A549 (cell line): ENCODE measurements around the gene LDLRAD4. TPM values are rescaled to one million over a fixed set of nuclear protein-coding genes. Genes with fewer than 3 reads are reported as not detected.

Experiments used
- ATAC-seq, 2 experiments: fragments of 200-7000 bp in 1 of 2; fragments of >200 bp in 1 of 2; cut with Nextera tagmentation in 1 of 2; cut with Tn5 transposase in 1 of 2; 3 replicates each; pipeline versions ENCODE4 v1.8.0 to v1.9.1; 2018 to 2020; ENCODE audit warnings: mild to moderate bottlenecking in 1 of 2, moderate library complexity in 1 of 2
- CTCF ChIA-PET: fragments of 300-600 bp; sonication (Branson Sonifier 250); formaldehyde crosslinking; extraction: SDS; loops from one replicate; lab custom pipeline; 2021; ENCODE audit warnings: antibody characterized with exemption, inconsistent platforms; lab: Yijun Ruan, JAX
- POLR2A ChIA-PET: fragments of 350-600 bp; formaldehyde crosslinking; extraction: SDS; loops from one replicate; lab custom pipeline; 2021; ENCODE audit warnings: antibody characterized with exemption, inconsistent platforms; lab: Yijun Ruan, JAX
- DNase-seq, 2 experiments: peaks; one replicate each; pipeline versions ENCODE4 v3.0.0 to v3.0.0-alpha.2; 2011 to 2016; ENCODE audit warnings: low read depth in 1 of 2, low spot score in 1 of 2
- FAIRE-seq: peaks from 2 replicates; lab custom pipeline; 2011; peaks lifted over from hg19 to GRCh38; lab: Jason Lieb, UNC
- H3K27ac ChIP-seq, 2 experiments: fragments of >200 bp; sonication (Bioruptor Twin); formaldehyde crosslinking; 3 replicates each; pipeline ENCODE4 v1.5.1; 2016 to 2017
- H3K4me1 ChIP-seq: fragments of >200 bp; sonication (Bioruptor Twin); formaldehyde crosslinking; 3 replicates; pipeline ENCODE4 v1.6.1; 2016
- H3K4me2 ChIP-seq: fragments of >200 bp; sonication (Bioruptor Twin); formaldehyde crosslinking; 3 replicates; pipeline ENCODE4 v1.6.1; 2016
- H3K4me3 ChIP-seq: fragments of >200 bp; sonication (Bioruptor Twin); formaldehyde crosslinking; 3 replicates; pipeline ENCODE4 v1.5.1; 2016
- H3K9me3 ChIP-seq: fragments of >200 bp; sonication (Bioruptor Twin); formaldehyde crosslinking; 3 replicates; pipeline ENCODE4 v1.6.1; 2016
- BHLHE40 ChIP-seq: IDR thresholded peaks from 2 replicates; pipeline ENCODE4 v1.6.1; 2012; ENCODE audit warnings: low read depth, low read length, inconsistent platforms
- CBX8 ChIP-seq: fragments of 200-600 bp; sonication (generic); IDR thresholded peaks from 2 replicates; pipeline ENCODE4 v1.6.1; 2016
- EHF ChIP-seq: fragments of 250-450 bp; sonication (Bioruptor Pico); IDR thresholded peaks from 2 replicates; pipeline ENCODE4 v1.5.0; 2020; ENCODE audit warnings: mild to moderate bottlenecking
- EP300 ChIP-seq, 2 experiments: fragments of >200 bp; sonication (Bioruptor Twin); formaldehyde crosslinking; IDR thresholded peaks; 2 replicates in 1 of 2; 3 replicates in 1 of 2; pipeline ENCODE4 v1.6.1; 2016 to 2017
- FOSB ChIP-seq: fragments of 250-450 bp; sonication (Bioruptor Pico); IDR thresholded peaks from 2 replicates; pipeline ENCODE4 v1.5.0; 2020; ENCODE audit warnings: mild to moderate bottlenecking, moderate library complexity
- FOSL2 ChIP-seq, 2 experiments: fragments of 450-650 bp in 1 of 2; fragments of >200 bp in 1 of 2; sonication (Bioruptor Twin) in 1 of 2; formaldehyde crosslinking; IDR thresholded peaks; 2 replicates each; pipeline versions ENCODE4 v1.5.0 to v1.6.1; 2016 to 2020; ENCODE audit warnings: mild to moderate bottlenecking in 1 of 2, moderate library complexity in 1 of 2
- HDAC2 ChIP-seq: fragments of 200-600 bp; sonication (generic); IDR thresholded peaks from 2 replicates; pipeline ENCODE4 v1.6.1; 2016
- HEYL ChIP-seq: fragments of 250-450 bp; sonication (Bioruptor Pico); IDR thresholded peaks from 2 replicates; pipeline ENCODE4 v1.8.0; 2021; ENCODE audit warnings: mild to moderate bottlenecking, moderate library complexity
- HOXB5 ChIP-seq: fragments of 250-450 bp; sonication (Bioruptor Pico); IDR thresholded peaks from 2 replicates; pipeline ENCODE4 v1.5.0; 2020; ENCODE audit warnings: mild to moderate bottlenecking, moderate library complexity
- JUNB ChIP-seq: fragments of >200 bp; sonication (Bioruptor Twin); formaldehyde crosslinking; IDR thresholded peaks from 2 replicates; pipeline ENCODE4 v1.6.1; 2016
- KDM5A ChIP-seq: fragments of 200-600 bp; sonication (generic); IDR thresholded peaks from 2 replicates; pipeline ENCODE4 v1.6.1; 2016; ENCODE audit warnings: antibody characterized with exemption, mild to moderate bottlenecking
- MAX ChIP-seq: IDR thresholded peaks from 2 replicates; pipeline ENCODE4 v1.6.1; 2012
- MAZ ChIP-seq: fragments of 150-350 bp; IDR thresholded peaks from 2 replicates; pipeline ENCODE4 v1.6.1; 2014; ENCODE audit warnings: antibody characterized with exemption, low read depth, low read length, borderline replicate concordance
- MYC ChIP-seq: IDR thresholded peaks from 2 replicates; pipeline ENCODE4 v1.6.1; 2012; ENCODE audit warnings: mild to moderate bottlenecking, inconsistent platforms, low read length, improper control_type of control experiment, borderline replicate concordance
- PBX3 ChIP-seq: IDR thresholded peaks from 2 replicates; pipeline ENCODE4 v1.6.1; 2012
- PHF8 ChIP-seq: fragments of 200-600 bp; sonication (generic); IDR thresholded peaks from 2 replicates; pipeline ENCODE4 v1.6.1; 2016; ENCODE audit warnings: low read depth, mild to moderate bottlenecking, antibody characterized with exemption, moderate library complexity, borderline replicate concordance
- POLR2AphosphoS2 ChIP-seq: conservative IDR thresholded peaks from 2 replicates; pipeline ENCODE4 v1.6.1; 2012; ENCODE audit warnings: low read length, improper control_type of control experiment, inconsistent platforms
- RCOR1 ChIP-seq: fragments of 150-350 bp; IDR thresholded peaks from 2 replicates; pipeline ENCODE4 v1.6.1; 2014; ENCODE audit warnings: antibody characterized with exemption, low read length, low read depth
- RFX5 ChIP-seq: fragments of 450-650 bp; IDR thresholded peaks from 2 replicates; pipeline ENCODE4 v1.7.1; 2014; ENCODE audit warnings: antibody characterized with exemption, mild to moderate bottlenecking, moderate library complexity
- SMC3 ChIP-seq: fragments of >200 bp; sonication (Bioruptor Twin); formaldehyde crosslinking; IDR thresholded peaks from 3 replicates; pipeline ENCODE4 v1.6.1; 2018; ENCODE audit warnings: inconsistent platforms
- TFCP2L1 ChIP-seq: fragments of 250-450 bp; sonication (Bioruptor Pico); IDR thresholded peaks from 2 replicates; pipeline ENCODE4 v1.5.0; 2021; ENCODE audit warnings: mild to moderate bottlenecking
- TP53 ChIP-seq: fragments of 250-450 bp; sonication (Bioruptor Pico); IDR thresholded peaks from 2 replicates; pipeline ENCODE4 v1.5.0; 2021; ENCODE audit warnings: mild to moderate bottlenecking, moderate library complexity
- WGBS: methylation state at CpG from one replicate; pipeline ENCODE4 v1.1.6; 2017; ENCODE audit errors: missing lambda C conversion rate; 5-methylcytosine and 5-hydroxymethylcytosine counted together
- polyA plus RNA-seq, 4 experiments: library from polyadenylated mRNA; depleted of rRNA in 3 of 4; stranded (reverse); fragments of >200 nt; fragmentation: RNase III in 1 of 4; extraction: RNeasy Plus Mini Kit Qiagen cat#74134 plus additional on column Dnase treatment in 1 of 4; gene quantifications; 2 replicates in 3 of 4; 3 replicates in 1 of 4; pipeline ENCODE4 v1.2.3, GENCODE V29; 2011 to 2017
- TF ChIP-seq, protein P1 (sequence below): fragments of 250-450 bp; sonication (Bioruptor Pico); IDR thresholded peaks from 2 replicates; pipeline ENCODE4 v1.5.0; 2020; ENCODE audit warnings: low read depth, mild to moderate bottlenecking, moderate library complexity

The LDLRAD4 gene
- polyA plus RNA-seq, 2 of the 4 experiments (the other 2 are of a cell fraction) = 5.2 to 7.6 TPM

DNA sequence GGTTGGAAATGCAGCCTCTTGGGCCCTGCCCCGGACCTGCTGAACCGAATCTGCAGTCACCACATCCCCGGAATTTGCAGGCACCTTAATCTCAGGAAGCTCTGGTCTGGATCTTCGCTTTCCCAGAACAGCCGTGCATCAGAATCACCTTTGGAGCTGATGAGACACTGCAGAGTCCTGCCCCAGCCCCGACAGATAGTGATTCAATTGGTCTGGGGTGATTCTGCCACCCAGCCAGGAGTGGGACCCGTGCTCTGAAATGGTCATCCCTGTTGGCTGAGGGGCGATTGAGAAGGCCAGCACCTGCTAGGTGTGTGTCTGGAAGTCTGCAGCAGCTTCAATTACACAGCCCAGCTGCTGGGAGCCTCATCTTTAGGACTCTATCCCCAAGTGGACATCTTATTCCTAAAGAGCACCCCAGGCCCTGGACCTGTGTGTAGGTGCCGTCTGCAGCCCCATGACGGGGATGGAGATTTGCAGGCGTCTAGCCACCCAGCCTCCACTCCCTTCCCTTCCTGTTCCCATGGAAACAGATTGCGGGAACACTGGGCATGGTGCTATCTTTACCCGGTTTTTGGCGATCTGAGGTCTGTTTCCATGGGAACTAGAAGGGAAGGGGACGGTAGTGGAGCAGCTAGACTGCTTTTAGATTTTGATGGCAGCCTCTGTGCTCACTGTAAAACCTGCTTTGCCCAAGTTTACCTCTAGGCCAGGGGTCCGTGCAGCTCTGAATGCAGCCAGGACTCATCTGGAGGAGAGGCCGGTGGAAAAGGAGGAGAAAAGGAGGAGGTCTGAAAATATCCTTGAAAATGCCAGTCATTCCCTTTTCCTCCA, 156.1 kb downstream of the LDLRAD4 start (continued):
- TF ChIP-seq PBX3 = no peak

DNA sequence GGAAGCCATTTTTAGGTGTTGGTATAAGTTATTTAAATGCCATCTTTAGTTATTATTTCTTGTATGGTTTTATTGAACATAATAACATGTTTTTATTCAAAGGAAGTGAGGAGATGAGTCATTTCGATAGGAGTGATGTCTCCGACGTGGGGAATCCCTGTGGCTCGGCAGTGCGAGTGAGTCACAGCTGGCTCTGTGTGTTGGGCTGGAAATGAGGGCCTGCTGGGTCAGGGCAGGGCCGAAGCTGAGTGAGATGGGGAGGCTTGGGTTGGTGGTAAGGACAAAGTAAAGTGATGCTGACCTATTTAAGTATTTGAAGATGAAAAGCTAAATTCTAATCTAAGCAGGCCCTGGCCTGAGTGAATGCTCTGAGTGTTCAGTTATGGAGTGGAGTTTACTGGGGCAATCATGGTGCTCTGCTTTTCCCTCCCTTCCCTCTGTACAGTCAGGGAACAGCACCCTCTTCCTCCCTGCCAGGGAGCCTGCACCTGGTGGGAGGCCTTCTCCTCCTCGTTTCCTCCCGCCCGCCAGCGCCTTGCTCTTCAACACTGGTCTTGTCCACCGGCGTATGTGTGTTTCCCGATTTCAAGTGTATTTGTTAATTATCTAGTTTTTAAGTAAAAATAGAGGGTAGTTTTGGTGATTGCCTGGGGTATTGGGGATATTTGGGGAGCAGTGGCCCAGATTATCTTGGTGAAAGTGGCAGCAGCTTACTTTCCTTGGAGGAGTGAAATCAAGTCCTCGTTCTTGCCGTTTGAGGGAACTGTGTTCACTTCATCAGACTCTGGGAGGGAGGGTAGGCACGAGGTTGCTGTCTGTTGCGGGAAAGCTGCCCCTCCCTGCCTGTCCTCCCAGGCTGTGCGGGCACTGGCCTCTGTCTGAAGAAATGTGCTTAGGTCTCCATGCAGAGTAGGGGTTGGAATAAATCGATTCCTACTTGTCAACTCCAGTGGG, 157.0 kb downstream of the LDLRAD4 start:
- Histone ChIP-seq H3K4me3 (no peak overlapping the region), H3K27ac (peak overlapping the region; percentile 46 to 85; a peak in 5 of 6 replicates)
- peak; percentile 94 to 96 for ATAC-seq
- FAIRE-seq = no peak
- CTCF ChIA-PET = interaction anchor here (0.8 to 1.2 kb wide), 2 partner anchors 14 to 20 kb away, joined by 3 read pairs; no protein-coding TSS in a partner anchor
- TF ChIP-seq FOSL2 (IDR thresholded peaks at IDR 0.05) (peak; percentile 51; the same call in 1 of the 2 replicates), FOSL2 (CRISPR knock-in tag; IDR thresholded peaks at IDR 0.05) (peak; percentile 85), JUNB (peak; percentile 35; the same call in 1 of the 2 replicates), CBX8 (no peak), RCOR1 (no peak), FOSB (CRISPR knock-in tag) (no peak), SMC3 (no peak), BHLHE40 (no peak), RFX5 (no peak), HEYL (CRISPR knock-in tag) (no peak), EP300 (IDR thresholded peaks at IDR 0.05) (no peak), MAX (peak; percentile 34; the same call in 1 of the 2 replicates)
- TF ChIP-seq, protein P1, sequence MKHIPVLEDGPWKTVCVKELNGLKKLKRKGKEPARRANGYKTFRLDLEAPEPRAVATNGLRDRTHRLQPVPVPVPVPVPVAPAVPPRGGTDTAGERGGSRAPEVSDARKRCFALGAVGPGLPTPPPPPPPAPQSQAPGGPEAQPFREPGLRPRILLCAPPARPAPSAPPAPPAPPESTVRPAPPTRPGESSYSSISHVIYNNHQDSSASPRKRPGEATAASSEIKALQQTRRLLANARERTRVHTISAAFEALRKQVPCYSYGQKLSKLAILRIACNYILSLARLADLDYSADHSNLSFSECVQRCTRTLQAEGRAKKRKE = no peak
- TF ChIP-seq, all 56 proteins: peak for 3
- peaks cover 15% of the 10 kb centered on the region for H3K4me1 ChIP-seq
- H3K9me3 ChIP-seq = no peaks in the 10 kb centered on the region
- peak; percentile 61 to 68 for DNase-seq
- H3K4me2 ChIP-seq = peak overlapping the region; percentile 61
- WGBS = 64% methylated on average over 19 of the region's 19 CpGs
- POLR2A ChIA-PET = interaction anchor here (1.0 kb wide), 1 partner anchor 10 kb away, joined by 3 read pairs; no protein-coding TSS in a partner anchor

GRCh38 chr18:13376298-13376840, 157.8 kb downstream of the LDLRAD4 start:
- no peaks in the 10 kb centered on the region for H3K9me3 ChIP-seq
- TF ChIP-seq HDAC2 (no peak), EHF (no peak), POLR2AphosphoS2 (no peak), MYC (no peak), PHF8 (no peak), TFCP2L1 (CRISPR knock-in tag) (no peak), MAZ (no peak), HOXB5 (CRISPR knock-in tag) (no peak), TP53 (CRISPR knock-in tag) (no peak), KDM5A (no peak)
- TF ChIP-seq, protein P1 = no peak
- ChIA-PET CTCF (interaction anchor here (1.1 to 1.2 kb wide), 2 partner anchors 14 to 22 kb away, joined by 3 read pairs; no protein-coding TSS in a partner anchor), POLR2A (no interaction called here)
- DNase-seq = no peak
- FAIRE-seq = no peak
- WGBS = 86% methylated on average over 13 of the region's 23 CpGs
- no peak overlapping the region for H3K4me2 ChIP-seq
- no peak overlapping the region for H3K4me3 ChIP-seq
- no peak for ATAC-seq
- H3K27ac ChIP-seq = peak overlapping the region in 1 of 2 experiments; percentile 85; a peak in 3 of 6 replicates
- peaks cover 15% of the 10 kb centered on the region for H3K4me1 ChIP-seq
